H9 (cell line): ENCODE measurements around the gene TRIM32. TPM values are rescaled to one million over a fixed set of nuclear protein-coding genes. Genes with fewer than 3 reads are reported as not detected.
A peak's percentile ranks its signal among the peaks of the same experiment; 100 is the strongest.

Source experiments
- DNase-seq: peaks from one replicate; pipeline ENCODE4 v3.0.0-alpha.2; 2017
- H2AFZ ChIP-seq: one replicate; pipeline ENCODE4 v1.6.1; 2013; ENCODE audit warnings: mild to moderate bottlenecking, low read length, control low read depth, moderate library complexity
- H2AK5ac ChIP-seq: 2 replicates; pipeline ENCODE4 v1.6.1; 2013; ENCODE audit warnings: low read length, control low read depth, mixed read lengths; ENCODE audit not compliant: insufficient read length
- H2BK120ac ChIP-seq: one replicate; pipeline ENCODE4 v1.6.1; 2013; ENCODE audit warnings: low read depth, mild to moderate bottlenecking, low read length, control low read depth, inconsistent platforms; ENCODE audit not compliant: poor library complexity, severe bottlenecking
- H2BK12ac ChIP-seq: 2 replicates; pipeline ENCODE4 v1.6.1; 2013; ENCODE audit warnings: low read length, control low read depth, mixed read lengths, low read depth; ENCODE audit not compliant: insufficient read length
- H2BK15ac ChIP-seq: 2 replicates; pipeline ENCODE4 v1.6.1; 2013; ENCODE audit warnings: low read depth, low read length, control low read depth
- H2BK20ac ChIP-seq: one replicate; pipeline ENCODE4 v1.6.1; 2013; ENCODE audit warnings: low read depth, mild to moderate bottlenecking, low read length, control low read depth, inconsistent platforms; ENCODE audit not compliant: poor library complexity, severe bottlenecking
- H2BK5ac ChIP-seq: 2 replicates; pipeline ENCODE4 v1.6.1; 2013; ENCODE audit warnings: low read length, control low read depth, mixed read lengths; ENCODE audit not compliant: insufficient read length
- H3K14ac ChIP-seq: 2 replicates; pipeline ENCODE4 v1.6.1; 2013; ENCODE audit warnings: low read length, control low read depth; ENCODE audit not compliant: insufficient read depth
- H3K18ac ChIP-seq: 2 replicates; pipeline ENCODE4 v1.6.1; 2013; ENCODE audit warnings: low read depth, mild to moderate bottlenecking, mixed read lengths, low read length, control low read depth; ENCODE audit not compliant: insufficient read length
- H3K23ac ChIP-seq: 2 replicates; pipeline ENCODE4 v1.6.1; 2013; ENCODE audit warnings: low read length, control low read depth, mixed read lengths, low read depth; ENCODE audit not compliant: insufficient read length
- H3K23me2 ChIP-seq: 2 replicates; pipeline ENCODE4 v1.6.1; 2013; ENCODE audit warnings: low read depth, mild to moderate bottlenecking, mixed read lengths, low read length, control low read depth; ENCODE audit not compliant: insufficient read length, poor library complexity, severe bottlenecking
- H3K27ac ChIP-seq: 2 replicates; pipeline ENCODE4 v1.5.1; 2013; ENCODE audit warnings: low read length, control low read depth, mixed read lengths, low read depth; ENCODE audit not compliant: insufficient read length
- H3K27me3 ChIP-seq: 2 replicates; pipeline ENCODE4 v1.6.1; 2013; ENCODE audit warnings: low read length, control low read depth, inconsistent platforms; ENCODE audit not compliant: insufficient read depth
- H3K4ac ChIP-seq: 2 replicates; pipeline ENCODE4 v1.6.1; 2013; ENCODE audit warnings: low read depth, mild to moderate bottlenecking, control low read depth, inconsistent platforms, low read length, moderate library complexity
- H3K4me1 ChIP-seq: 2 replicates; pipeline ENCODE4 v1.6.1; 2013; ENCODE audit warnings: low read length, control low read depth, inconsistent platforms; ENCODE audit not compliant: insufficient read depth
- H3K4me2 ChIP-seq: 2 replicates; pipeline ENCODE4 v1.6.1; 2013; ENCODE audit warnings: low read length, control low read depth, mixed read lengths; ENCODE audit not compliant: insufficient read length, insufficient read depth
- H3K56ac ChIP-seq: 2 replicates; pipeline ENCODE4 v1.6.1; 2013; ENCODE audit warnings: low read depth, mild to moderate bottlenecking, mixed read lengths, low read length, control low read depth; ENCODE audit not compliant: insufficient read length
- H3K79me1 ChIP-seq: 2 replicates; pipeline ENCODE4 v1.6.1; 2013; ENCODE audit warnings: low read depth, mild to moderate bottlenecking, moderate library complexity, low read length, control low read depth, inconsistent platforms; ENCODE audit not compliant: insufficient read depth, poor library complexity, severe bottlenecking
- H3K79me2 ChIP-seq: 2 replicates; pipeline ENCODE4 v1.6.1; 2013; ENCODE audit warnings: low read length, control low read depth, inconsistent platforms; ENCODE audit not compliant: insufficient read depth
- H3K9ac ChIP-seq: 2 replicates; pipeline ENCODE4 v1.6.1; 2013; ENCODE audit warnings: low read length, control low read depth, mixed read lengths; ENCODE audit not compliant: insufficient read length; ENCODE audit errors: extremely low read depth
- H3K9me3 ChIP-seq: one replicate; pipeline ENCODE4 v1.6.1; 2013; ENCODE audit warnings: low read depth, low read length, inconsistent platforms; ENCODE audit not compliant: control insufficient read depth
- H3T11ph ChIP-seq: one replicate; pipeline ENCODE4 v1.6.1; 2013; ENCODE audit warnings: mild to moderate bottlenecking, low read length, control low read depth, inconsistent platforms
- H4K20me1 ChIP-seq: one replicate; pipeline ENCODE4 v1.6.1; 2013; ENCODE audit not compliant: control insufficient read depth, insufficient read length, insufficient read depth
- H4K5ac ChIP-seq: 2 replicates; pipeline ENCODE4 v1.6.1; 2013; ENCODE audit warnings: low read depth, mild to moderate bottlenecking, mixed read lengths, low read length, control low read depth; ENCODE audit not compliant: insufficient read length
- H4K8ac ChIP-seq: replicated peaks from 2 replicates; pipeline ENCODE4 v1.6.1; 2013; ENCODE audit warnings: low read length, control low read depth, mixed read lengths, low read depth; ENCODE audit not compliant: insufficient read length
- H4K91ac ChIP-seq: 2 replicates; pipeline ENCODE4 v1.6.1; 2013; ENCODE audit warnings: low read depth, mild to moderate bottlenecking, moderate library complexity, mixed read lengths, low read length, control low read depth; ENCODE audit not compliant: insufficient read length
- H3K27ac Mint-ChIP-seq, 3 experiments: 2 replicates in 2 of 3; 3 replicates in 1 of 3; pipeline ENCODE4 v1.8.0; 2020 to 2021; ENCODE audit warnings: mixed read lengths in 3 of 3, mild to moderate bottlenecking in 1 of 3, moderate library complexity in 1 of 3
- H3K27me3 Mint-ChIP-seq: 2 replicates; pipeline ENCODE4 v1.8.0; 2021; ENCODE audit warnings: low read depth, mild to moderate bottlenecking, moderate library complexity, mixed read lengths
- H3K36me3 Mint-ChIP-seq, 3 experiments: 2 replicates in 2 of 3; 3 replicates in 1 of 3; pipeline ENCODE4 v1.8.0; 2020 to 2021; ENCODE audit warnings: low read depth in 3 of 3, mixed read lengths in 3 of 3; ENCODE audit not compliant: insufficient read depth in 1 of 3
- H3K4me1 Mint-ChIP-seq, 2 experiments: 2 replicates each; pipeline ENCODE4 v1.8.0; 2020; ENCODE audit warnings: mixed read lengths in 2 of 2
- H3K4me3 Mint-ChIP-seq, 2 experiments: 2 replicates in 1 of 2; 3 replicates in 1 of 2; pipeline ENCODE4 v1.8.0; 2020 to 2021; ENCODE audit warnings: mild to moderate bottlenecking in 2 of 2, mixed read lengths in 2 of 2, moderate library complexity in 1 of 2
- H3K9me3 Mint-ChIP-seq, 2 experiments: 2 replicates in 1 of 2; 3 replicates in 1 of 2; pipeline ENCODE4 v1.8.0; 2020; ENCODE audit warnings: mild to moderate bottlenecking in 2 of 2, mixed read lengths in 2 of 2, moderate library complexity in 1 of 2
- total RNA-seq: library from RNA; stranded (reverse); gene quantifications from 2 replicates; pipeline ENCODE4 v1.2.1, GENCODE V29; 2021
- TF ChIP-seq, protein P1 (sequence below): fragments of 200-600 bp; sonication (generic); conservative IDR thresholded peaks from 3 replicates; pipeline ENCODE4 v1.8.0; 2021; ENCODE audit warnings: antibody characterized with exemption, mild to moderate bottlenecking

Gene TRIM32
- total RNA-seq, 1 experiment from 2014 or later, result 12.9 TPM

DNA sequence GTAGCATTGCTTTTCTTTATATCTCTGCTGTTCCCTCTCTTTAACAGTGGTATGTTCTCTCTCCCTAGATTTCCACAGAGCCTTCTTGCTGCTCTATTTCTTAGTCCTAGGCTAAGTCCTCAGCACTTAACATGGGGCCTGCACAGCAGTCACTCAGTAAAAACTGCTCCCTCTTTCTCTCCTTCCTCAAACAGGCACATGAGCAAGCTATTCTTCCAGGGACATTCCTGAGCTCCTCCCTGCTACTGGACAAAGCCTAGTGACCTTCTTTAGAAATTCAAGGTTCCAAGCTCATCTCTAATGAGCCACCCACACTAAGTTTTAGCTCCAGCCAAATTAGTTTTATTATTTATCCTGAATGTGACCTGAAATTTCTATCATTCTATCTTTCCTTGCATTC is 39.5 kb downstream of the TRIM32 start:
- Histone ChIP-seq H3K23ac (no peak overlapping the region), H2BK20ac (no peak overlapping the region), H3K79me1 (no peaks in the 10 kb centered on the region), H3K4me2 (no peak overlapping the region), H3T11ph (no peak overlapping the region), H3K23me2 (no peaks in the 10 kb centered on the region), H4K5ac (no peak overlapping the region), H3K4ac (no peak overlapping the region), H4K8ac (no peak overlapping the region), H3K27me3 (no peaks in the 10 kb centered on the region), H3K9ac (no peak overlapping the region), H2BK120ac (no peak overlapping the region), H3K18ac (no peak overlapping the region), H3K9me3 (no peaks in the 10 kb centered on the region), H2BK15ac (no peak overlapping the region), H4K91ac (no peak overlapping the region), H3K27ac (no peak overlapping the region), H2AFZ (no peak overlapping the region), H2BK5ac (no peak overlapping the region), H3K79me2 (no peaks in the 10 kb centered on the region), H3K56ac (no peak overlapping the region), H2AK5ac (no peak overlapping the region), H3K14ac (no peak overlapping the region), H2BK12ac (no peak overlapping the region), H4K20me1 (no peaks in the 10 kb centered on the region), H3K4me1 (no peaks in the 10 kb centered on the region)
- Mint-ChIP-seq H3K36me3 (no peaks in the 10 kb centered on the region), H3K4me1 (peaks cover 8 to 11% of the 10 kb centered on the region in 2 experiments), H3K4me3 (no peak overlapping the region), H3K27me3 (peaks cover 3% of the 10 kb centered on the region; the same call in 1 of the 2 replicates), H3K9me3 (no peaks in the 10 kb centered on the region), H3K27ac (peak overlapping the region in 1 of 3 experiments; percentile 51; a peak in 1 of 7 replicates)
- TF ChIP-seq, protein P1, sequence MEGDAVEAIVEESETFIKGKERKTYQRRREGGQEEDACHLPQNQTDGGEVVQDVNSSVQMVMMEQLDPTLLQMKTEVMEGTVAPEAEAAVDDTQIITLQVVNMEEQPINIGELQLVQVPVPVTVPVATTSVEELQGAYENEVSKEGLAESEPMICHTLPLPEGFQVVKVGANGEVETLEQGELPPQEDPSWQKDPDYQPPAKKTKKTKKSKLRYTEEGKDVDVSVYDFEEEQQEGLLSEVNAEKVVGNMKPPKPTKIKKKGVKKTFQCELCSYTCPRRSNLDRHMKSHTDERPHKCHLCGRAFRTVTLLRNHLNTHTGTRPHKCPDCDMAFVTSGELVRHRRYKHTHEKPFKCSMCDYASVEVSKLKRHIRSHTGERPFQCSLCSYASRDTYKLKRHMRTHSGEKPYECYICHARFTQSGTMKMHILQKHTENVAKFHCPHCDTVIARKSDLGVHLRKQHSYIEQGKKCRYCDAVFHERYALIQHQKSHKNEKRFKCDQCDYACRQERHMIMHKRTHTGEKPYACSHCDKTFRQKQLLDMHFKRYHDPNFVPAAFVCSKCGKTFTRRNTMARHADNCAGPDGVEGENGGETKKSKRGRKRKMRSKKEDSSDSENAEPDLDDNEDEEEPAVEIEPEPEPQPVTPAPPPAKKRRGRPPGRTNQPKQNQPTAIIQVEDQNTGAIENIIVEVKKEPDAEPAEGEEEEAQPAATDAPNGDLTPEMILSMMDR, result no peak
- no peak for DNase-seq
